Middle frontal gyrus (tissue), 1 donor: ENCODE data around the gene STK33.

ENCODE experiments used
- DNase-seq: peaks from one replicate; pipeline ENCODE4 v3.0.0-alpha.2; 2015; ENCODE audit warnings: low spot score; ENCODE audit errors: extremely low spot score

The STK33 gene

DNA sequence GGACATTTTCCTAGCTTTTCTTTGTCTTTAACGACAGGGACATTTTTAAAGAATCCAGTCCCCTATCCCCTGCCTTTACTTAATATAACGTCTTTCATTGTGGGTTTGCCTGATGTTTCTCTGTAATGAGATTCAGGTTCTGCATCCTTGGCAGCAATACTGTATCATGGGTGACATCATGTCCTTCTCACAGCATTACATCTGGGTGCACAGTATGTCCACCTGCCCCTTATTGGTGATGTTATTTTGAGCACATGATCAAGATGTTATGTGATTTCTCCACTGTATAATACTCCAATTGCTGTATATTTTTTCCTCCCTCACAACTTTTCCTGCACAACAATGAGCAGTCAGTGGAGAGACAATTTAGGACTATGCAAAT is 9.7 kb upstream of the STK33 start:
- no peak for DNase-seq

DNA sequence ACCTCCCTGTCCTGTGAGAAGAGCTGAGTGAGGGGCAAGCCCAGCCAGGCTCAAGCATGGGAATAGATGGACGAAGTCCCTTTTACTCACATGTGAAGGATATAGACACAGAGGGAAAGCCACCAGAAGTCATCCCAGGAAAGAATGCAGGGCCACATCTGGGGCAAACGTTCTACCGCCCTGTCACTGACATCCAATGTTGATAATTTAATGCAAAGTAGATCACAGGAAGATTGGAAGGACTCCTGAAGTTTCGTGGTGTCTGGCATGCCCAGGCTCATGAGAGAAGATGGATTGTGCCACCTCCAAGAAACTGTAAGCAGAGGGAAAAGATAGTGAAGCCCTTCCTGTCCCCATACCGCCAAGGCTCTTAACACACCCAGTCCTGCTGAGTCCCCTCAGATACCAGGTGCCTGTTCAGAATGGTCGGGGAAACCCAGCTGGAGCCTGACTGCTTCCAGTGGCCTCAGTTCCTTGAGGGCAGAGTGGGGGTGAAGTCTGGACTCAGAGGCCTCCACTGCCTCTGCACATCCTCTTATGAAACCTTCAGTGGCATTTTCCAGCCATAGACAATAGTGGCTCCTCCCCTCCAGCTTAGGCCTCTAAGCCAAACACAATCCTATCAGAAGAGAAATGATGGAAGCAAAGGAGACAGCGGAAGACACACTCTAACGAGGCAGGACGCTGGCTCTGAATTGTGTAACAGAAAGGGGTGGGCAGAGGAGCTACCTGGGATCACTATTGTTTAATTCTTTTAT is 7.5 kb upstream of the STK33 start:
- no peak for DNase-seq

DNA sequence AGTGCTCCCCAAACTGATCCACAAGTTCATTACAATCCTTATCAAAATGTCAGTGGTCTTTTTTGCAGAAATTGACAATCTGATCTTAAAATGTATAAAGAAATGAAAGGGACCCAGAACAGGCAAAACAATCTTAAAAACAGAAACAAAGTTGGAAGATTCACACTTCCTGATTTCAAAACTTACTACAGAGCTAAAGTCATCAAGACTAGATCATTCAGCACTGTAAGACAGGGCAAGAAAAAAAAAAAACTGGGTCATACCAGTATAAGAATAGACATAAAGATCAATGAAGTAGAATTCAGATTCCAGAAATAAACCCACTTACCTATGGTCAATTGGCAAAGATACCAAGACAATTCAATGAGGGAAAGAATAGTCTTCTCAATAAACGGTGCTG is 4.5 kb upstream of the STK33 start:
- no peak for DNase-seq

GRCh38 chr11:8597182-8597581 is 3.2 kb upstream of the STK33 start:
- no peak for DNase-seq

- no peak for DNase-seq
Measured at GRCh38 chr11:8596504-8597046, 2.5 kb upstream of the STK33 start.

DNA sequence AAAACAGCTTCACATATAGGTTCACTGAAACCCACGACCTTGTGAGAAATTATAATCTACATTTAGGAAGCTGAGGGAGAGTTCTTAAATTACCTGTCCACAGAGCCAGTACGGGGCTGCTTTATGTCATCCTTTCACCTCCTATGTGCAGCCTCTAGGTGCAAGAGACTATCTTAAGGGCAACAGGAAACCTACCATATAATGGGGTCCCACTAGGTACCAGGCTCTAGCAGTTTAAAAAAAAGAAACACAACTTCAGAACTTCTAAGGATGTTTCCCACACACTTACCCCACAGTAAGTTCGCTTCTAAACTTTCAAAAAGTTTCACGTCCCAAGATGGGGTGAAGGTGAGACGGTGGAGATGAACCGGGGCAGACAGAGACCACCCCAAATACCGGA is 573 bp downstream of the STK33 start:
- no peak for DNase-seq

GRCh38 chr11:8587915-8588314 is 6.1 kb downstream of the STK33 start:
- DNase-seq = no peak

- DNase-seq = no peak
Measured at GRCh38 chr11:8586805-8587204, 7.2 kb downstream of the STK33 start.

GRCh38 chr11:8586184-8586583 is 7.8 kb downstream of the STK33 start:
- DNase-seq = no peak

GRCh38 chr11:8584511-8584910 is 9.5 kb downstream of the STK33 start:
- no peak for DNase-seq

DNA sequence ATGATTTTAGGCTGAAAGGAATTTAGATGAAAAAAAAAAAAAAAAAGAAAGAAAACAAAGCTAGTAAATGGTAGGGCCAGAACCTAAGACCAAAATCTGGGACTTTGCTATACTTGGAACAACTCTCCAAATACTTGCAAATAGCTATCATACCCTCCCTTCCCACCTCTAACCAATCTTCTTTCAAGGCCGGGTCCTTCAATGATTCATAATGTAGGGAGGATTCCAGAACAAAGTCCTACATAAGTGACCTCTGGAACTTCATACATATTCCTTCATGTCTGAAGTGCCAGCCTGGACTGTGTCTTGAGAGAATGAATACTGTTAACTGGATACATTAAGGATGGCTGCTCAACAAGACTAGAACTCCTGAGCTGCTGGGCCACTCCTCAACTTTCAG is 9.9 kb downstream of the STK33 start:
- DNase-seq = no peak

- no peak for DNase-seq
Measured at GRCh38 chr11:8581300-8581699, 12.7 kb downstream of the STK33 start.

DNA sequence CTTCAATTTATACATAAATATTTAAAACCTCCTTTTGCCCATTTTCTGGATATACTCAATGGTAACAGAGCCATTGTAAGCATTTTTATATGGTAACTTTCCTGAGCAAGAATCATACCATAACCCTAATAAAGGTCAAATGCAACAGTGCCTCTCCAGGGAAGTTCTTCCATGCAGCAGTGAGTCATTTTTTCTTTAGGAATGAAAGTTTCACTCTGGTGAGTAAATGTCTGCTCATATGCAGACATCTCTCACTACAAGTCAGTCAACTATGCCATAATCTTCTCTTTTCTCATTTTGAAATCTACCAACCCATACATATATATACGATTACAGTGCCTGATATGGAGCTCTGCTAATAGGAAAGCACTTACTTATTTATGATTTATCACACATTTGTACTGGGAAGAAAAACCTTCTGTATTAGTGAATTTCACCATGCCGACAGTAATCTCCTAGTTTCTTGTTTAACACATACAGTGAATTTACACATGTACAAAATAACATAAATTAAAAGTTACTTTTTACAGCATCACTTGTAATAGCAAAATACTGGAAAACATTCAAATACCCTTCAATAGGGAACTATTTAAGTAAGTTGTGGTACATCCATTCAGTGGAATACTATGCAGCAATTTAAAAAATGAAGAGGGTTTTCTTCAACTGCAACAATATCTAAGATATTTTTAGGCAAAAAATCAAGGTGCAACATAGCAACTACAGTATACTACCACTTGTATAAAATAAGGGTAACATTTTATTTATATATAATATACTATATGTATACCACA is 16.0 kb downstream of the STK33 start:
- no peak for DNase-seq

- DNase-seq = no peak
Measured at GRCh38 chr11:8574798-8575197, 19.2 kb downstream of the STK33 start.

GRCh38 chr11:8573777-8574176 is 20.3 kb downstream of the STK33 start:
- no peak for DNase-seq

DNA sequence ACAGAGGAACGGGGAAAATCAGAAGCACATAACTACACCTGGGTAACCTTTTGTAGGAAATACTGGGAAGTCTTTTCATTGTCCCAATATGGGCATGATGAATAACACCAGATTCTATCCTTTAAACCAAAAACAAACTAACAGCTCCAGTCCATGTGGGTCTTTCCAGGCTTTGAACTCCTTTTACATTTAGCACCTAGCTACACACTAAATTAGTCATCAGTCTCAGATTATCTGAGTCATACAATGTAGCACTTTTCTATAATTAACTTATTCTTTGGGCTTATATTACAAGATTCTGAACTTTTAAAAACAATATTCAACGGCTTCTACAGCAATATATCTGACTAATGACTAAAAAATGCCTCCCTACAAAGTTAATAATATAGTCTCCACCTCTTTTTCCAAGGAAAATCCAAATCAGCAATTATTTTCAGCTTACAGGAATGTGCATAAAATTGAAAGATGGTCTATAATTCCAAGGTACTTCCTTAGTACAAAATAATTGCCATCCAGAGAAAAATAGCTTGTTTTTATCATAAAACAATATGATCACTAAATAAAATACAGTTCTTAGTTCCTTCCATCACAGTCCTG is 26.3 kb downstream of the STK33 start:
- DNase-seq = no peak

DNA sequence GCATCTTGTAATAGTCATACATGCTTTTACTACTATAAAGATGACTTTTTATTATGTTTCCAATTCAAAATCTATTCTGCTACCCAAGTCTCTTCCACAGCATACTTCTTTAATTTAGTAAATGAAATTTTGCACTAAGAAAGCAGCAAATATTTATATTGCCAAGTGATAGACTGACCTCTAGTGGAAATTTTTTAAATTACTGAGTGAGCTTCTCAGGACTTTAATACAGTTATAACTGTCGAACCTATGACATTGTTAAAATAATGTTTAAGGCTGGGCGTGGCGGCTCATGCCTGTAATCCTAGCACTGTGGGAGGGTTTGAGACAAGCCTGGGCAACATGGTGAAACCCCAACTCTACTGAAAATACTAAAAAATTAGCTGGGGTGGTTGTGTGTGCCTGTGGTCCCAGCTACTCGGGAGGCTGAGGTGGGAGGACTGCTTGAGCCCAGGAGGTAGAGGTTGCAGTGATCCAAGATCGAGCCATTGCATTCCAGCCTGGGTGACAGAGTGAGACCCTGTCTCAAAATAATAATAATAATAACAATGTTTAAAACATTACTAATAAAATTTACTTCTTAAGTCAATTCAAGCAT is 27.3 kb downstream of the STK33 start:
- peak; percentile 29 for DNase-seq

DNA sequence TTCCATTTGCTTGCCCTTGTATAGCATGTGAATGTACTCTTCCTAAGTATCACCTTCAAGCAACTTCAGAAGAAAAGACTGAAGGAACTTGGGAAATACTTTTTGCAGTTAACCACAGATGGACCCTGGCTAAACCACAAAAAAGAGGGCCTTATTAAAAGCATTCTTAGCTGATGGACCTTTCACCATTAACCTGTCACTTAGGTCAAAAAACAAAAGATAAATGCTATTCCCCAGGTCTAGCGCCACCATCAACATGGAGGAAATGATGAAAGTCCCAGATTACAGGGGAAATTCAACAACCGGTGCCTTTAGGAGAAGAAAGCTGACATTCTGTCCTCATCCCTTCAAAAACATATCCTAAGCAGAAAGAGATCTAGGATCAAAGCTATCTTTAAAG is 29.5 kb downstream of the STK33 start:
- no peak for DNase-seq

DNA sequence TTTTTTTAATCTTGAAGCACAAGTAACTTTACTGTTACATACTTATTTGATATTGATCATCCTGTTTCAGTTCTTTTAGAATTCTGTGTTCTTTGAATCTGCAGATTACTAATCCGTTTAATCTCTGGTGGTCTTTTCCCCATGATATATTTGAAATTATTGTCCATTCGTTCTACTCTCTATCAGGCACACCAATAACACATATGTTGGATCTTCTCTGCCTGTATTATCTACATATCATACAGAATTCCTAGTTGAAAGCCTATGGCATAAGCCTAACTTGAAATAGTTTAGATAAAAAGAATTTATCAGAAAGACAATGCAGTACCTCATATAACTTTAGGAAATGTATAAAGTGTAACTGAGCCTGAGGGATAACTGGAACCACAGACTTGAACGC is 32.6 kb downstream of the STK33 start:
- DNase-seq = no peak

DNA sequence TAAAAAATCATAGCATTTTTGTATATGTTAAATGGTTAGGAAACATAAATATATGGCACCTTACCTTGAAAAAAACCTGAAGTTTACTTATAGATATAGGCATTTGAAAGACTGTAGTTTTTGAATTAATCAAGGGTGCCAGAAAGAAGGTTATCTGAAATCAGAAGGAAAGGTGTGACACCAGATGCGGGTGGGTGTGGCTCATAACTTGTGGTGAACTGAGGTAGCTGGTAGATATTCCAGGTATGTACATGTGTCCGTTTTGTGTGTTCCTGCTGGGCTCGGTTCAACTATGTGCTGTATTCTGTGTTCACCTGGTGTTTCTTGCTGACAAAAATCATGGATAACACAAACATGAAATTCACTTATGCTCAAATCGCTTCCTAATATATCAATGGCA is 35.6 kb downstream of the STK33 start:
- no peak for DNase-seq

DNA sequence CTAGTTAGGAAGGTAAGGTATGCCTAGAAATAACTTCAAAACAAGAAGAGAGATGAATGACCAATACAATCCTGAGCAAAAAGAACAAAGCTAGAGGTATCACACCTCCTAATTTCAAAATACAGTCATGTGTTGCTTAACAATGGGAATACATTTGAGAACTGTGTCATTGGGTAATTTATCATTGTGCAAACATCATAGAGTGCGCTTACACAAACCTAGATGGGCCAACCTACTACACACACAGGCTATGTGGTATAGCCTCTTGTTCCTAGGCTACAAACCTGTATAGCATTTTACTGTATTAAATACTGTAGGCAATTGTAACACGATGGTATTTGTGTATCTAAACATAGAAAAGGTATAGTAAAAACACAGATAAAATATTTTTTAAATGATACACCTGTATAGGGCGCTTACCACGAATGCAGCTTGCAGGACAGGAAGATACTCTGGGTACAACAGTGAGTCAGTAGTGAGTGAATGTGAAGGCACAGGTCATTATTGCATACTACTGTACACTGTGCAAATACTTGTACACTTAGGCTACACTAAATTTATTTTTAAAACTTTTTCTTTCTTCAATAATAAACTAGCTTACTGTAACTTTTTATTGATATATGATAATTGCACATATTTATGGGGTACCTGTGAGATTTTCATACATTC is 48.2 kb downstream of the STK33 start:
- no peak for DNase-seq
